Activated CD4-positive, alpha-beta T cell treated with anti-CD3 and anti-CD28 coated beads, Interleukin-10, Interleukin-2, amounts not matched to agents 100 ng/mL and 50 ng/mL, durations not matched to agents 16 hours and 8 hours (primary cell): ENCODE data around the gene MKX.
"Not testable (repeated sequence)": the region's sequence is repeated elsewhere in the genome, so short reads cannot be mapped to it uniquely, and the experiment has no call there.

Source experiments
- DNase-seq: peaks from one replicate; pipeline ENCODE4 v3.0.0-alpha.2; 2020

MKX gene

GRCh38 chr10:27688991-27689390 lies 56.6 kb downstream of the MKX start:
- DNase-seq = no peak

GRCh38 chr10:27688276-27688675 lies 57.3 kb downstream of the MKX start:
- DNase-seq = no peak

GRCh38 chr10:27687743-27688142 lies 57.9 kb downstream of the MKX start:
- no peak for DNase-seq

- DNase-seq = no peak
Measured at GRCh38 chr10:27687326-27687725, 58.3 kb downstream of the MKX start.

- DNase-seq = no peak
Measured at GRCh38 chr10:27685681-27686080, 59.9 kb downstream of the MKX start.

- DNase-seq = no peak
Measured at GRCh38 chr10:27683226-27683625, 62.4 kb downstream of the MKX start.

GRCh38 chr10:27681795-27682194 lies 63.8 kb downstream of the MKX start:
- not testable (repeated sequence) for DNase-seq

GRCh38 chr10:27680691-27681605 lies 64.7 kb downstream of the MKX start:
- no peak for DNase-seq

GRCh38 chr10:27680006-27680557 lies 65.5 kb downstream of the MKX start:
- DNase-seq = no peak

GRCh38 chr10:27679369-27679912 lies 66.2 kb downstream of the MKX start:
- DNase-seq = no peak

- DNase-seq = no peak
Measured at GRCh38 chr10:27678166-27678565, 67.5 kb downstream of the MKX start.

GRCh38 chr10:27673065-27673464 lies 72.6 kb downstream of the MKX start:
- no peak for DNase-seq

- no peak for DNase-seq
Measured at GRCh38 chr10:27671821-27672220, 73.8 kb downstream of the MKX start.

- no peak for DNase-seq
Measured at GRCh38 chr10:27664461-27664860, 81.2 kb downstream of the MKX start.

- no peak for DNase-seq
Measured at GRCh38 chr10:27663621-27664020, 82.0 kb downstream of the MKX start.

GRCh38 chr10:27661514-27662286 lies 83.9 kb downstream of the MKX start:
- no peak for DNase-seq

- no peak for DNase-seq
Measured at GRCh38 chr10:27660711-27661110, 84.9 kb downstream of the MKX start.

GRCh38 chr10:27660268-27660667 lies 85.4 kb downstream of the MKX start:
- no peak for DNase-seq

GRCh38 chr10:27659786-27660185 lies 85.8 kb downstream of the MKX start:
- DNase-seq = no peak

GRCh38 chr10:27658788-27659187 lies 86.8 kb downstream of the MKX start:
- DNase-seq = no peak

- no peak for DNase-seq
Measured at GRCh38 chr10:27655296-27655695, 90.3 kb downstream of the MKX start.

GRCh38 chr10:27654284-27654683 lies 91.3 kb downstream of the MKX start:
- no peak for DNase-seq

GRCh38 chr10:27646604-27647175 lies 98.9 kb downstream of the MKX start:
- no peak for DNase-seq
